HG03378 (cell line): ENCODE data around the gene APH1B.

ENCODE experiments used
- ATAC-seq: cut with Tn5 transposase; IDR thresholded peaks from one replicate; pipeline ENCODE4 v1.9.1; 2021; ENCODE audit warnings: mild to moderate bottlenecking, moderate library complexity; ENCODE audit not compliant: unreplicated experiment

The APH1B gene

DNA sequence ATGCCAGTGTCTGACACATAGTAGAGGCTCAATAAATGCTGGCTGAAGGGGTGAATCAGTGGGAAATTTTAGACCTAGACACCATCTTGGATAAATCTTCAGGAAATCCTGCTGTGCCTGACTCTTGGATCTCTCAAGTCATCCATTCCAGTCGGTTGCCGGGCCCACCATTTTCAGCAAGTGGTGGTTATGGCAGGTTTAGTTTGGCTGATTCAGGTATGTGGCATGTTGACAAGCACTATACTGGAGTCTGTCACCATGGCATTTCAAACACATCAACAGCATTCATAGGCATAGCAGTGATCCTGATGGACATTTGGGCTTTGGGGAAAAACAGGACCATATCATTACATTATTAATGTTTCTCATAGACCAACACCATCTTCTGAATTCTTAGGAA, 25.7 kb upstream of the APH1B start:
- ATAC-seq: no peak

GRCh38 chr15:63252292-63252691, 25.1 kb upstream of the APH1B start:
- ATAC-seq: no peak

DNA sequence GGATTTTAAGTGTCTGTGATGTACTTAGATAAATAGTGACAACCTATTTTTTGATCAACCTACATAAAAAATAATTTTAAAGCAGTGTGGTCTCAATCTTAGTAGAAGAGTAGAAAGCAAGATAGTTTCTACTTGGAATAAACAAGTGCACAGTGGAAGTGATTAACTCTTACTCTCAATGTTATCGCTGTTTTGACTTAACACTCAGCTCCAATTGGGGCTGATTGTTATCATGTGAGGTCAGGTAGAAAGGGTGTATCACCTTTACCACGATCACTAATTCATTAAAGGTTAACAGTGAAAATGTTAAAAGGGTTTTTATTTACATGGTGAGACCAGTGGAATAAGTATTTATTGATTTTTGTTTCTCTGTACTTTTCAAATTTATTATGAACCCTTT, 22.4 kb upstream of the APH1B start:
- no peak for ATAC-seq

DNA sequence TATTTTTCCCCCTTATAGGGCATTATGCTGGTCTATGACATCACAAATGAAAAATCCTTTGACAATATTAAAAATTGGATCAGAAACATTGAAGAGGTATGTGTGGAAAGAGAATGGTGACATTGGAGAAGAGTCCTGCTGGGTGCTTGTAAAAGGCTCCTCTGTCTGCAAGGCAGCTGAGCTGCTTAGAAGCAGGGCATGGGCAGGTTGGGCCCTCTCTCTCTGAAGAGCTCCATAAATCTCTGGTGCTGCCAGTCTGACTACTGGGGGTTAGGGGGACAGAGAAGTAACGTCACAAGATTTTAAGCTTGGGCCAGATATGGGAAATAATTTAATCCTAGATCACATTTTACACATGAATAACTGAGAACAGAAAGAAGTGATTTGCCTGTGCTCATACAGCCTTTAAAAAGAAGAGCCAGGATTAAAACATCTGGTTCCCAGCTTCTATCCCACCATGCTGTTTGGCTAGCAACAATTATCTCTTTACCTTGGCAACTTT, 21.9 kb upstream of the APH1B start:
- ATAC-seq: no peak

DNA sequence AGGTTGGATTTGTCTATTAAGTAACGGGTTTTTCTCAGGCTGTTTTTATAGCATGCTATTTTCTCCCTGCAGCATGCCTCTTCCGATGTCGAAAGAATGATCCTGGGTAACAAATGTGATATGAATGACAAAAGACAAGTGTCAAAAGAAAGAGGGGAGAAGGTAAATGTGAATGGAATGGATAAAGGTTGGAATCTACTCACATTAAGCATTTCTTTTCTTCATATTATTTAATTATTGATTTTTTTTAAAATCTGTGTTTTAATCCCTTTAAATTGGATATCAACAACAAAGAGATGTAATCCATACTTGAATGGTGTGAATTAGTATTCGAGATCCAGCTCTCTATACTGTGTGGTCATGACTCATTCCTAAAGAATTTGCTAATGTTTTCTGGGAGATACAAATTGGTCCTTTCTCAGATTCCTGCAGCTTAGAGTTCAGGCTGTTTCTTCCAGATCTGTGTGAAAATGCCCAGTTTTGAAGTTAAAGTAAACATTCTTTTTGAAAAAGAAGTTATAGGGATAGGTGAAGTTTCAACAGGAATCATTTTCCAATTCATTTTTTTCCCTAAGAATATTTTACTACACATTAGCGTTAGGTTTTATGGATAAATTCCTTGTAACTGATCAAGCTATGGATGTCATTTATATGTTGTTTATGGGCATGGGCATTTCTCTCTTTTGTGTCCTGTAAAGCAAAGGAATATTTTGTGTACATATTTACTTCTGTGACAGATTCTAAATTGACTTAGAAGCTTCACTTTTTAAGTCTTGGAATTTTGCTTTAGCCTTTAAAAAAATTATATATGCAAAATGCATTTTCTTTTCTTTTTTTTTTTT, 20.8 kb upstream of the APH1B start:
- no peak for ATAC-seq

DNA sequence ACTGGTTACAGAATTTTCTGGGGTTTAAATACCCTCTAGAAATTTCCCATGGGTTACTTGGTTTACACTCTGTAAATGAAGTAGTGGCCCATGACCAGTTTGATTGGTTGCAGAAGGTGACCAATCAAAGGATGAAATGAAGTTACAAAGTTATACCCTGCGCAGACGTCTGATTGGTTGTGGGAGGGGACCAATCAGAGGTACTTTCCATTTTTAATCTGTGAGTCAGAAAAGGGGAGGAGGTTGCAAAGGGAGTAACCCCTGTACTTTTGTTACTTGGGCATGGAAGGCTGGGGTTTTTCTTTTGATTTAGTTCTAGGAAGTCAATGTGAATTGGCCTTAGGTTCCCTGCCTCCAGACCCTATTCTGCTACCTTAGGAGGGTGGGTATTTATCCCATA, 18.7 kb upstream of the APH1B start:
- ATAC-seq: no peak

- no peak for ATAC-seq
These were observed 16.6 kb upstream of the APH1B start for GRCh38 chr15:63260791-63261190.

DNA sequence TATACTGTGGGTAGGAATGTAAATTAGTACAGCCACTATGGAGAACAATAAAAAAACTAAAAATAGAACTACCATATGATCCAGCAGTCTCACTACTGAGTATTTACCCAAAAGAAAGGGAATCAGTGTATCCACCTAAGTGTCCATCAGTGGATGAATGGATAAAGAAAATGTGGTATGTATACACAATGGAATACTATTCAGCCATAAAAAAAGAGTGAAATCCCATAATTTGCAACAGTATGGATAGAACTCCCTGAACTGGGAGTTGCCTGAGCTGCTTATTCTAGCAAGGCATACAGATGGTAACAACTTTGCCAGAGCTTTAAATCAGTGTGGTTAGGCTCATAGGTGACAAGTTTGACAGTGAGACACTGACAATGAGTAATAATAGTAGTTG, 16.1 kb upstream of the APH1B start:
- ATAC-seq: no peak

DNA sequence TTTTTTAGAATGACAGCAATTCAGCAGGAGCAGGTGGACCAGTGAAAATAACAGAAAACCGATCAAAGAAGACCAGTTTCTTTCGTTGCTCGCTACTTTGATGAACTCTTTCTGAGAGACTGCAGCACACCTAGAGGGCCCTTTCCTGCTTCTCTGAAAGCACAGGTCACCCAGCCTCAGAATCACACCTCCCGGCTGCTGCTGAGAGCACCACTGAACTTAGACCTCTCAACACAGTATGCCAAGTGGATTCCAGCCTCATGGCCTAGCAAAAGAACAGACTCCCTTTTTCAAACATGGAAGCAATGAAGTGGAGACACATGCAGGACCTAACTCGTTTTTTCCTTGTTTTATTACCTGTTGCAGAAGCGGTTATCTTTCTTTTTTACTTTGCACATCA, 13.9 kb upstream of the APH1B start:
- no peak for ATAC-seq

GRCh38 chr15:63264688-63265293, 12.6 kb upstream of the APH1B start:
- no peak for ATAC-seq

DNA sequence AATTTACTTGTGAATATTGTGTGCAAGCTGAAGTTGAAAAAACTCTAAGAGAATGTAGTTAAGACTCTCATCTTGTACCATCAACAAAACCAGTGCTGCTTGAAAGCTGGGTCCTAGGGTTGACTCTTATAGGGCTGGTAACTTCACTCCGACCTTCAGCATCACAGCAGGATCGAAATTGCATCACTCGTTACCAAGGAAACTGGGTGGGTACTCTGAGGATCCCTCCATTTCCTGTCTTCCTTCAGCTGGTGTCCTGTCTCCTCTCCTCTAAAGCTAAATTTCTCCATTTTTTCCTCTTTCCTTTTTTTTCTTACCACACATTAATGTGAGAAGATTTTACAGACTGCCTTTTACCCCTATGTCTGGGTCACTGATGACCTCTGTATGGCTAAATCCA, 3.0 kb upstream of the APH1B start:
- ATAC-seq: no peak

- ATAC-seq: no peak
These were observed 915 bp upstream of the APH1B start for GRCh38 chr15:63276342-63277037.

GRCh38 chr15:63277893-63278456, 570 bp downstream of the APH1B start:
- no peak for ATAC-seq

GRCh38 chr15:63283126-63283525, 5.7 kb downstream of the APH1B start:
- no peak for ATAC-seq

DNA sequence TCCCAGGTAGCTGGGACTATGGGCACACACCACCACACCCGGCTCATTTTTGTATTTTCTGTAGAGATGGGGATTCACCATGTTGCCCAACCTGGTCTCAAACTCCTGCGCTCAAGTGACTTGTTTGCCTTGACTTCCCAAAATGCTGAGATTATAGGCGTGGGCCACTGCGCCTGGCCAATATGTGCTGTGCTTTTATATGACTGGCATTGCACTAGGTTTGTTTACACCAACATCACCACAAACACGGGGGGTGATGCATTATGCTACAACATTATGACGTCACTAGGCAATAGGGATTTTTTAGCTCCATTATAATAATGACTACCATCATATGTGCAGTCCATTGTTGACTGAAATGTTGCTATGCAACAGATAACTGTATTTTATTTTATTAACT, 6.9 kb downstream of the APH1B start:
- ATAC-seq: no peak

DNA sequence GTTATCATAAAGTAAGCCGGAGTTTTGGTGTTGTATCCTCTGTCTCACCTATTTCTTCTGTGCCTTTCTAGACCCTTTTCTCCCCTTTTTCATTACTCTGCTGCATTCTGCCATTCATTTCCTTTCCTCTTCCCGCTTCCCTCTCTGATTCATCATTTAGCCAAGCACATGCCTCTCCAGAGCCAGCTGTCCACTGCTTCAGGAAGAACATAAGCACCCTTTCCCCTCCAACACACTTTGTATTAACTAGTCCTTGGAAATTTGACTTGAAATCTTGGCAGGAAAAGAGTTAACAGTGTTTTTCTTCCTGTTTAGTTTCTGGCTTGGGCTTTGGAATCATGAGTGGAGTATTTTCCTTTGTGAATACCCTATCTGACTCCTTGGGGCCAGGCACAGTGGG, 9.7 kb downstream of the APH1B start:
- ATAC-seq: no peak

DNA sequence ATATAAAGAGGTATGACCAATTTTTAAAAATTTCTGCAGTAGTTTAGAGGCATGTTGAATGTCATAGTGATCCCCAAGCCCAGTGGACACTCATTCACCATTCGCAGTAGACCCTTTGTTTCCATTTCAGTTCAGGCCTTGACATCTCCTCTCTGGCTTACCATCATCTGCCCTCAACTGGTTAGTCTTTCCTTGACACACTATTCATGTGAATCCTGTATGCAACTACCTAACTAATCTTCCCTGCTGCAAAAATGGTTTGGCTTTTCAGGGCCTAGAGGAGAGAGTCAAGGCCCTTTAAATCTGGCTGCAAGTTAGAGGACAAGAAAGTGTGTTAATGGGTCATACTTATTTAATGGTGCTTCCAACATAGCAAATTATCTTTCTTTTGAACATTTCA, 10.9 kb downstream of the APH1B start:
- no peak for ATAC-seq

DNA sequence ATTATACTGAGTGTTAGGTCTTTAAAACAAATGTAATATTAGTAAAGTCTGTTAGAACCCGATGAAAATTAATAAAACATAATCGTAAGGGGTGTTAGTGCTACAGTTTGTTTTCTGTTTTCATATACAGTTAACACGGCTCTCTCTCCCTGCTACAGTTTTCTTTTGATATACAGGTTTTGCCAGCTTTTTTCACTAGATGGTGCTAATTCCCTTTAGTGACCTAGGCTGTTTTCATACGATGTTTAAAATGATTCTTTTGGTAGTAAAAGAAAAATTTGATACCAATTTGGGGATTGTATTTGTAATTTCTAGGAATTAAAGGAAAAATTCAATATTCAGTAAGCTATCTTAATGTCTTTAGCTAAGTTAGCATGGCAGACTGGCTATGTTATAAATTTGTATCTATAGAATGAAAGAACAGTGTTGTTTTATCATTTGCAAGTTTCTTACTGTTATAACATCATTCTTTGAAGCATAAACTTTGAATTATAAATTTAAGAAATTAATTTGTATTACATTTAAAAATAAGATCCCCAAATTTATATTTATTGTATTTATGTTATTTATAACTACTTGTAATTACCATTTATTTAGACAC, 11.5 kb downstream of the APH1B start:
- no peak for ATAC-seq

DNA sequence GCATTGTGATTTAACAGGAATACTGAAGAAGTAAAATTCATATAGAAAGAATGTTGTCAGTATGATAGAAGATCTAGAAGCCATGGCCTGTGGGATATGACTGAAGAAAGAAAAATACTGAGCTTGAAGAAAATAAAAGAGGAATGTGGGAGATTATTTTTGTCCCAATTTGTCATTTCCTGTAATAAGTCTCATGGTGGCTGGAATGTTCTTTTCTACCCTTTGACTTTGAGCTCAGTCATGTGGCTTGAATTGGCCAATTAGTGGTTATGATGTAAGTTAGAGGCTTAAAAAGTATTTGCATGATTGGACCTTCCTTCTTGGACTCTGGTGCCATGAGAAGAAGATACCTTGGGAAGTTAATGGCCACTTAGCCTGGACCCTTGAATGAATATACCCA, 14.1 kb downstream of the APH1B start:
- no peak for ATAC-seq

GRCh38 chr15:63292241-63292640, 14.8 kb downstream of the APH1B start:
- no peak for ATAC-seq

- no peak for ATAC-seq
These were observed 15.4 kb downstream of the APH1B start for GRCh38 chr15:63292771-63293170.
